Erythroblast (primary cell): Measurements from ENCODE around the gene CHST14.

Source experiments
- GATA1 ChIP-seq: IDR thresholded peaks from 2 replicates; pipeline ENCODE4 v1.6.1; 2011; ENCODE audit warnings: low read depth, mild to moderate bottlenecking, control low read depth, low read length, moderate library complexity
- POLR2A ChIP-seq: IDR thresholded peaks from 2 replicates; pipeline ENCODE4 v1.6.1; 2011; ENCODE audit warnings: mild to moderate bottlenecking, low read length

GRCh38 chr15:40460404-40460803 is 10.4 kb upstream of the CHST14 start:
- TF ChIP-seq POLR2A (no peak), GATA1 (no peak)
